SK-N-DZ (cell line): ENCODE data around the gene DSE.

ENCODE experiments used
- DNase-seq: peaks from one replicate; pipeline ENCODE4 v3.0.0-alpha.2; 2015; ENCODE audit warnings: low spot score

Gene DSE

GRCh38 chr6:116475141-116475540 is 104.4 kb downstream of the DSE start:
- DNase-seq = no peak

DNA sequence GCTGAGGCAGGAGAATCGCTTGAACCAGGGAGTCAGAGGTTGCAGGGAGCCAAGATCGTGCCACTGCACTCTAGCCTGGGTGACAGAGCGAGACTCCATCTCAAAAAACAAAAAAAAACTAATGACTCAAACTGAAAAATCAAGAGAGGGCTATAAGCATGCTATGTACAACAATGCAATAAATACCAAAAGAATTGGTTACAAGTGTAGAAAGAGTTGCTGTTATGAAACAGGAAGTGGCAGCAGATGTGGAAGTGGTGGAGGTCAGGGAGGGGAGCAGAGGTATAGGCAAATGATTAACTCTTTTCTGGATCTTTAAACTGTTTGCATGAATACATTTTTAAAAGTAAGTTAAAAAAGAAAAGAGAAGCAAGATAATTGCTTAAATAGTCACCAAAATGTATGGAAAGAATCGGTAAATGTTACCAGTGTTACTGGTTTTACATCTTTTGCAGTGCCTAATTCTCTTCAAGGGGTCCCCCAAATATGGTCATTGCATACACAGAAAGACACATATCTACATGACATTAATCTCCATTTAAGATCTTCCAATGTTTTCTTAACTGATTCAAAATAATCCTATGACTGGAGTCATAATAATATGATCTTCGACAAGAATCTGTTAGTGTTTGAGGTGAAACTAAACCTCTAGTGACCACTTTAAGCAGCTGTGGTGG is 105.4 kb downstream of the DSE start:
- no peak for DNase-seq

DNA sequence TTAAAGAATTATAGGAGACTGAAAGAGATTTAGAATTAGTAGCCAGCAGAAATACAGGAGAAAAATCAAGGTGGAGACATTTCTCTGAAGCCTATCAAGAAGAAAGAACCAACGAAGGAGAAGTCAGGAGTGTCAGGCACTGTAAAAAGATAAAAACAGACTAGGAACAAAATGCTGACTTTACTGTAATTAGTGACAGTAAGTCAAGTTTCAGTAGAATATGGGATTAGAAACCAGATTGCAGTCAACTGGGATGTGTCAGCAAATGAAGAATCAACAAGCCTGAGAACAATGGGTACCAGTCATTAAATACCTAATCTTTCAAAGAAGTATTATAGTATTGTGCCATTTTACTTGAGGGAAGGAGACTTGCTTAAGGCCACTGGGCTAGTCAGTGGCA is 112.0 kb downstream of the DSE start:
- DNase-seq = no peak

- no peak for DNase-seq
These were observed 112.9 kb downstream of the DSE start for GRCh38 chr6:116483616-116484015.

GRCh38 chr6:116485559-116486184 is 114.9 kb downstream of the DSE start:
- peak; percentile 20 for DNase-seq

DNA sequence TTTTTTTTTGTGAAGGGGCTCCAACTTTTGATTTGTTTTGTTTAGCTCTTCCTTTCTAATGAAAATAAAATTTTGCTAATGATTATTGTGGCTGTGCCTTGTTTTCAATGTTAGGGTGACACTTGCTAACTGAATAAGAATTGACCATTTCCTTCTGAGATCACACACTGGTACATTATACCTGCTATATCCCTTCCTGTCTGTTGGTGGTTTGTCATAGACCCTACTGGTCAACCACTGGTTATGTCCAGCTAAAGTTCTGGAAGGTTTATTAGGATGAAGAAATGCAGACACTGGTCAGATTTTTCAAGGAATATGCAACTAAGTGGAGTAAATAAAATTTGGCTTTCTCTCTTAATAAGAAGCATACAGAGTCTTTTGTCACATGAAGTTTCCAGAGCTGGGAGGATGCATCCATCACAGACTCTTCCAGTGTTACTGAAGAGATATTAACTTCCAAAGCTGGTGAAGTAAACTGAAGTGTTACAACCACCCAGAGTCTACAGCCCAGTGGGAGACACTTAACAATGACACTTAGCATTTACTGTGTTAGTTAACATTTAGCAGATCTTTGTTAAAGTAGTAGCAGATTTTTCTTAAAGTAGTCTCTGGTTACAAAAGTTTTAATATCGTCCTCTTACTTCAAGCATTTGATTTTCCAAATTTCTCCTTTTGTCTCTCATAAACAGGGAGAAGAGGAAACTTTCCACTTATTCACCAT is 121.0 kb downstream of the DSE start:
- no peak for DNase-seq

GRCh38 chr6:116492331-116493067 is 121.8 kb downstream of the DSE start:
- no peak for DNase-seq
